GM23338 (cell line): ENCODE measurements around the gene PID1.

Experiments
- EZH2 ChIP-seq: fragments of 200-600 bp; sonication (generic); IDR thresholded peaks from one replicate; pipeline ENCODE4 v1.8.0; 2017; ENCODE audit warnings: antibody characterized with exemption, mild to moderate bottlenecking, low read depth; ENCODE audit not compliant: unreplicated experiment
- EZH2phosphoT487 ChIP-seq: fragments of 200-600 bp; sonication (generic); IDR thresholded peaks from one replicate; pipeline ENCODE4 v1.8.1; 2018; ENCODE audit warnings: antibody characterized with exemption; ENCODE audit not compliant: unreplicated experiment
- POLR2AphosphoS5 ChIP-seq: IDR thresholded peaks from 2 replicates; pipeline ENCODE4 v1.6.1; 2016; ENCODE audit warnings: antibody characterized with exemption, low read depth
- TF ChIP-seq, protein P1 (sequence below), 2 experiments: fragments of 200-600 bp in 1 of 2; sonication (generic) in 1 of 2; conservative IDR thresholded peaks; 2 replicates each; pipeline versions ENCODE4 v1.5.1 to v1.6.1; 2016 to 2017; ENCODE audit warnings: antibody characterized with exemption in 2 of 2, low read depth in 2 of 2, mild to moderate bottlenecking in 2 of 2, moderate library complexity in 1 of 2
- TF ChIP-seq, protein P2 (sequence below): IDR thresholded peaks from one replicate; pipeline ENCODE4 v1.6.1; 2018; ENCODE audit warnings: antibody characterized with exemption; ENCODE audit not compliant: unreplicated experiment
- TF ChIP-seq, protein P3 (sequence below): IDR thresholded peaks from 2 replicates; pipeline ENCODE4 v1.6.1; 2016; ENCODE audit warnings: antibody characterized with exemption

DNA sequence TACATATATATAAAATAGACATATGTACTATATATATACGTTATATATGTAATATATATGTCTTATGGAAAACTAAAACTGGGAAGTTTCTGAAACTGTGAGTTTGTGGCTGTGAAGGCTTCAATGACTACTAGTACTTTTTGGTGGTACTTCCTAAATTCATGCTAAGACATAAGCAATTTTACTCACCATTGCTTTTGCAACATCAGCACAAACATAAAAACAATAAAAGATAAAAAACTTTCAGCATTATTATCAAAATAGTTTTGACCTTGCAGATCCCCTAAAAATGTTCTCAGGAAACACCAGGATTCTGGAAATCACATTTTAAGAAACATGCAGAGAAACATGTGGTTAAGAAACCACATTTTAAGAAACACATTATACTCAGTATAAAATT is 269.9 kb downstream of the PID1 start:
- TF ChIP-seq EZH2 (no peak), POLR2AphosphoS5 (no peak), EZH2phosphoT487 (no peak)
- TF ChIP-seq, protein P1, sequence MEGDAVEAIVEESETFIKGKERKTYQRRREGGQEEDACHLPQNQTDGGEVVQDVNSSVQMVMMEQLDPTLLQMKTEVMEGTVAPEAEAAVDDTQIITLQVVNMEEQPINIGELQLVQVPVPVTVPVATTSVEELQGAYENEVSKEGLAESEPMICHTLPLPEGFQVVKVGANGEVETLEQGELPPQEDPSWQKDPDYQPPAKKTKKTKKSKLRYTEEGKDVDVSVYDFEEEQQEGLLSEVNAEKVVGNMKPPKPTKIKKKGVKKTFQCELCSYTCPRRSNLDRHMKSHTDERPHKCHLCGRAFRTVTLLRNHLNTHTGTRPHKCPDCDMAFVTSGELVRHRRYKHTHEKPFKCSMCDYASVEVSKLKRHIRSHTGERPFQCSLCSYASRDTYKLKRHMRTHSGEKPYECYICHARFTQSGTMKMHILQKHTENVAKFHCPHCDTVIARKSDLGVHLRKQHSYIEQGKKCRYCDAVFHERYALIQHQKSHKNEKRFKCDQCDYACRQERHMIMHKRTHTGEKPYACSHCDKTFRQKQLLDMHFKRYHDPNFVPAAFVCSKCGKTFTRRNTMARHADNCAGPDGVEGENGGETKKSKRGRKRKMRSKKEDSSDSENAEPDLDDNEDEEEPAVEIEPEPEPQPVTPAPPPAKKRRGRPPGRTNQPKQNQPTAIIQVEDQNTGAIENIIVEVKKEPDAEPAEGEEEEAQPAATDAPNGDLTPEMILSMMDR (conservative IDR thresholded peaks at IDR 0.05; ENCODE audit: low read depth in 2 of 2) = no peak
- TF ChIP-seq, protein P2, sequence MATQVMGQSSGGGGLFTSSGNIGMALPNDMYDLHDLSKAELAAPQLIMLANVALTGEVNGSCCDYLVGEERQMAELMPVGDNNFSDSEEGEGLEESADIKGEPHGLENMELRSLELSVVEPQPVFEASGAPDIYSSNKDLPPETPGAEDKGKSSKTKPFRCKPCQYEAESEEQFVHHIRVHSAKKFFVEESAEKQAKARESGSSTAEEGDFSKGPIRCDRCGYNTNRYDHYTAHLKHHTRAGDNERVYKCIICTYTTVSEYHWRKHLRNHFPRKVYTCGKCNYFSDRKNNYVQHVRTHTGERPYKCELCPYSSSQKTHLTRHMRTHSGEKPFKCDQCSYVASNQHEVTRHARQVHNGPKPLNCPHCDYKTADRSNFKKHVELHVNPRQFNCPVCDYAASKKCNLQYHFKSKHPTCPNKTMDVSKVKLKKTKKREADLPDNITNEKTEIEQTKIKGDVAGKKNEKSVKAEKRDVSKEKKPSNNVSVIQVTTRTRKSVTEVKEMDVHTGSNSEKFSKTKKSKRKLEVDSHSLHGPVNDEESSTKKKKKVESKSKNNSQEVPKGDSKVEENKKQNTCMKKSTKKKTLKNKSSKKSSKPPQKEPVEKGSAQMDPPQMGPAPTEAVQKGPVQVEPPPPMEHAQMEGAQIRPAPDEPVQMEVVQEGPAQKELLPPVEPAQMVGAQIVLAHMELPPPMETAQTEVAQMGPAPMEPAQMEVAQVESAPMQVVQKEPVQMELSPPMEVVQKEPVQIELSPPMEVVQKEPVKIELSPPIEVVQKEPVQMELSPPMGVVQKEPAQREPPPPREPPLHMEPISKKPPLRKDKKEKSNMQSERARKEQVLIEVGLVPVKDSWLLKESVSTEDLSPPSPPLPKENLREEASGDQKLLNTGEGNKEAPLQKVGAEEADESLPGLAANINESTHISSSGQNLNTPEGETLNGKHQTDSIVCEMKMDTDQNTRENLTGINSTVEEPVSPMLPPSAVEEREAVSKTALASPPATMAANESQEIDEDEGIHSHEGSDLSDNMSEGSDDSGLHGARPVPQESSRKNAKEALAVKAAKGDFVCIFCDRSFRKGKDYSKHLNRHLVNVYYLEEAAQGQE = no peak
- TF ChIP-seq, protein P3, sequence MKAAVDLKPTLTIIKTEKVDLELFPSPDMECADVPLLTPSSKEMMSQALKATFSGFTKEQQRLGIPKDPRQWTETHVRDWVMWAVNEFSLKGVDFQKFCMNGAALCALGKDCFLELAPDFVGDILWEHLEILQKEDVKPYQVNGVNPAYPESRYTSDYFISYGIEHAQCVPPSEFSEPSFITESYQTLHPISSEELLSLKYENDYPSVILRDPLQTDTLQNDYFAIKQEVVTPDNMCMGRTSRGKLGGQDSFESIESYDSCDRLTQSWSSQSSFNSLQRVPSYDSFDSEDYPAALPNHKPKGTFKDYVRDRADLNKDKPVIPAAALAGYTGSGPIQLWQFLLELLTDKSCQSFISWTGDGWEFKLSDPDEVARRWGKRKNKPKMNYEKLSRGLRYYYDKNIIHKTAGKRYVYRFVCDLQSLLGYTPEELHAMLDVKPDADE = no peak
